Kidney epithelial cell (primary cell): ENCODE results near the gene PMEPA1. TPM values are rescaled to one million over a fixed set of nuclear protein-coding genes. Genes with fewer than 3 reads are reported as not detected.

Experiments used
- DNase-seq: peaks from one replicate; pipeline ENCODE4 v3.0.0-alpha.2; 2010; ENCODE audit warnings: low read depth
- H3K27me3 ChIP-seq: 2 replicates; pipeline ENCODE4 v1.6.0; 2011; ENCODE audit warnings: low read length; ENCODE audit not compliant: control insufficient read depth, insufficient read depth
- H3K36me3 ChIP-seq: 2 replicates; pipeline ENCODE4 v1.5.1; 2011; ENCODE audit warnings: low read length; ENCODE audit not compliant: control insufficient read depth, insufficient read depth
- H3K4me3 ChIP-seq: 2 replicates; pipeline ENCODE4 v1.5.1; 2011; ENCODE audit warnings: low read depth, mild to moderate bottlenecking, control low read depth, low read length
- total RNA-seq: library from RNA; depleted of rRNA; stranded (reverse); fragments of >200 nt; gene quantifications from 2 replicates; pipeline ENCODE4 v1.2.3, GENCODE V29; 2015
- TF ChIP-seq, protein P1 (sequence below): IDR thresholded peaks from 2 replicates; pipeline ENCODE4 v1.5.1; 2011; ENCODE audit warnings: mild to moderate bottlenecking, moderate library complexity, low read length, control low read depth, inconsistent platforms; ENCODE audit not compliant: insufficient read depth, poor library complexity, severe bottlenecking

PMEPA1 gene
- total RNA-seq, 1 donor from 2014 or later: 244 TPM

DNA sequence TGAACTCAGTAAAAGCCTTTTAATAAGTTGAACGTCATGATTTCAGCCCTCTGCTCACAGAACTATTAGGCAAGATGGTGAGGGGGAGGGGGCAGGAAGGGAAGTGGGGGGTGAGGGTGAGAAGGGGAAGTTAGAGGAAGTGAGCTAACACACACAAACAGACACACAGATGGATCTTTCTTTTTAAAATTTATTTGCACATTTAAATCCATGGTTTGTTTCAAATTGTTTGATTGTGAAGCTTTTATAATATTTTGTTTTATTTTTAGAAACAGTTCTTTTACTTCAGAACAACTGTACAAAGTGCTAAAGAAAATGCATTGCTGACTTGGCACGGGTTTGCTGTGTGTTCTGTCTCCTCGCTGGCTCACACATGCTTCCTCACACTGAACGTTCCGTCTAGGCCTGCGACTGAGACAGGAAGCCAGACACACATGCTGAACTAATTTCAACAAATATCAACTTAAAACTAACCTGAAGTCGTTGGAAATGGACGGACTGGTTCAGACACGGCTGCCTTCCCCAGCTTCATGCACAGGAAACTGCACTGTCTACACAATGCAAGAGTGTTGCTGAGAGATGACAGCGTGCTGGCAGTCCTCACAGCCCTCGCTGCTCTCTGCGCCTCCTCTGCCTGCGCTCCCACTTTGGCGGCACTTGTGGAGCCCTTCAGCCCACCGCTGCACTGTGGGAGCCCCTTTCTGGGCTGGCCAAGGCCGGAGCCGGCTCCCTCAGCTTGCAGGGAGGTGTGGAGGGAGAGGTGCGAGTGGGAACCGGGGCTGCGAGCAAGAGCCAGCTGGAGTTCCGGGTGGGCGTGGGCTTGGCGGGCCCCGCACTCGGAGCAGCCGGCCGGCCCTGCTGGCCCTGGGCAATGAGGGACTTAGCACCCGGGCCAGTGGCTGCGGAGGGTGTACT, 81.5 kb downstream of the PMEPA1 start:
- Histone ChIP-seq H3K27me3 (no peaks in the 10 kb centered on the region), H3K36me3 (no peaks in the 10 kb centered on the region), H3K4me3 (no peak overlapping the region)
- no peak for DNase-seq
- TF ChIP-seq, protein P1, sequence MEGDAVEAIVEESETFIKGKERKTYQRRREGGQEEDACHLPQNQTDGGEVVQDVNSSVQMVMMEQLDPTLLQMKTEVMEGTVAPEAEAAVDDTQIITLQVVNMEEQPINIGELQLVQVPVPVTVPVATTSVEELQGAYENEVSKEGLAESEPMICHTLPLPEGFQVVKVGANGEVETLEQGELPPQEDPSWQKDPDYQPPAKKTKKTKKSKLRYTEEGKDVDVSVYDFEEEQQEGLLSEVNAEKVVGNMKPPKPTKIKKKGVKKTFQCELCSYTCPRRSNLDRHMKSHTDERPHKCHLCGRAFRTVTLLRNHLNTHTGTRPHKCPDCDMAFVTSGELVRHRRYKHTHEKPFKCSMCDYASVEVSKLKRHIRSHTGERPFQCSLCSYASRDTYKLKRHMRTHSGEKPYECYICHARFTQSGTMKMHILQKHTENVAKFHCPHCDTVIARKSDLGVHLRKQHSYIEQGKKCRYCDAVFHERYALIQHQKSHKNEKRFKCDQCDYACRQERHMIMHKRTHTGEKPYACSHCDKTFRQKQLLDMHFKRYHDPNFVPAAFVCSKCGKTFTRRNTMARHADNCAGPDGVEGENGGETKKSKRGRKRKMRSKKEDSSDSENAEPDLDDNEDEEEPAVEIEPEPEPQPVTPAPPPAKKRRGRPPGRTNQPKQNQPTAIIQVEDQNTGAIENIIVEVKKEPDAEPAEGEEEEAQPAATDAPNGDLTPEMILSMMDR: no peak

DNA sequence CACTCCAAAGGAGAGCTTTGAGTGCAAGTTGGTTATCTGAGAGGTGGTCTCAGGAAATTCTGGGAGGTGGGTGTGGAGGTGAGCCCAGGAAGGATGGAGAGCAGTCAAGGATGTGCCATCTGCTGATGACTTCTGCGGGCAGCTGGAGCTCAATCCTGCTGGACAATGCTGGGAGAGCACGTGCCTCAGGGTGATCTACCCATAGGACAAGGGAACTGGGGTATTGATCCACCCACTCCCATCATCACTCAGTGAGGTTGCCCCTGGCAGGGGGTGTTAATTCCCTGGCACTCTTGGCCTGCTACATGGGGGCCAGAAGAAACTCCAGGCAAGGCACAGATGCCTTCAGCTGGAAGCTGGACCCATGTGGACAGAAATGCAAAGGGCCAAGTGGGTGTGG, 82.5 kb downstream of the PMEPA1 start:
- H3K4me3 ChIP-seq: no peak overlapping the region
- H3K27me3 ChIP-seq: no peaks in the 10 kb centered on the region
- no peak for DNase-seq
- TF ChIP-seq, protein P1: no peak
- H3K36me3 ChIP-seq: no peaks in the 10 kb centered on the region

DNA sequence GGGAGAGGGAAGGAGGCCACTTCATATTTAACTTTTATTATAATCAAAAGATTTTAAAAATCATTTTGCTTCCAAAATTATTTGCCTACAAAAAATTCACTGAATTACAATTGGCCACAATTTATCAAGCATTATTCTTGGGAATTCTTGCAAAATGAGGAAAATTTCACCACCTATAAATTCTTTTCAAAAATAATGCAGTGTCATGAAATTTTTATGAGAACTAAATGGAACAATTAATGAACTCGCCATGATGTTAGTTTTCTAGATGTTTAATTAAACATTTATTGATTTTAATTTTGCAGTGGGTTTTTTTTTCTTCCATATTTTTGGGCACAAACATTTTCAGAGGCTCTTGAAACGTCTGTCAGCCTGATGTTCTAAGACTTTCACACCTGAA, 83.8 kb downstream of the PMEPA1 start:
- no peak overlapping the region for H3K4me3 ChIP-seq
- H3K27me3 ChIP-seq: no peaks in the 10 kb centered on the region
- no peaks in the 10 kb centered on the region for H3K36me3 ChIP-seq
- TF ChIP-seq, protein P1: no peak
- DNase-seq: no peak

DNA sequence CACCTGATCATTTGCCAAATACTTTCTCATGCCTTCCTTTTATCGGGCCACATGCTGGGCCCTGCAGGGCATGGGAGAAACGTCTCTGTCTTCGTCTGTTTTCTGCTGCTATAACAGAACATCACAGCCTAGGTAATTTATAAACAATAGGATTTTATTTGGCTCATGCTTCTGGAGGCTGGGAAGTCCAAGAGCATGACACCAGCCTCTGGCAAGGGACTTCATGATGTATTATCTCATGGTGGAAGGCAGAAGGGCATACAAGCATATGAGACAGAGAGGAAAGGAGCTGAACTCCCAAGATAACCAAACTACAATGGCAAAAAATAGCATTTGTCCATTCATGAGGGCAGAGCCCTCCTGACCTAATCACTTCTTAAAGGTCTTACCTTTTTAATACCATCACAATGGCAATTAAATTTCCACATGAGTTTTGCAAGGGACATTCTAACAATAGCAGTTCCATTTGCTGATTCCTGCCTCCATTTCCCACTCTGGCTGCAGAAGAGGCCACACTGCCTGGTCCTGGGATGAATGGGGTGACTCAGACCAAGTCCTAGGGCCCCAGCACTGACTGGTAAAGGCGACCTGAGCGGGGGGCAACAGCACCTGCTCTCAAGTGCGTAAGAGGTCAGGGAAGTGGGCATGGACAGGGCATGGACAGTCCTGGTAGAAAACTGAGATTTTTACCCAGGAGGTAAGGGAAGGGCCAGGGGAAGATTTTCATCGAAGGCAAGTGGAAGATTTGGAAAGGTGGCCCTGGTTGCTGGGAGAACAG, 84.4 kb downstream of the PMEPA1 start:
- TF ChIP-seq, protein P1: no peak
- H3K27me3 ChIP-seq: no peaks in the 10 kb centered on the region
- H3K4me3 ChIP-seq: no peak overlapping the region

DNA sequence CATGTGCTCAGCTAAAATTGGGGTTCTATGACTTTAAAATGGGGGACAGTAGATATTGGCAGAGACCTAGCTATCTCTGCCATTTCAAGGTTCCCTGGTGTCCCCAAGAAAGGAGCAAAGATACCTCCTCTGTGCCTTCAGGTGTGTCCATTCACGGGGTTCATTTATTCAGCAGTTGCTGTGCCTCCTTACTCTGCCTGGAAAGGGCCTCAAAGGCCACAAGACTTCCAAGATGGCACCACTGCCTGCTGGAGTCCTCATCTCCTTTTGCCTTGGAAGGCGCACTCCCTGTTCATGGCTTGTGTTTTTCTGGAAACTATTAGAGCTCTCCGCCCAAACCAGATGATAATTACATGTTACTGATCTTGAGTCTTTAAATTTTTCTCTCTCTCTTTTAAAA, 85.7 kb downstream of the PMEPA1 start:
- no peak for DNase-seq
- Histone ChIP-seq H3K4me3 (no peak overlapping the region), H3K27me3 (no peaks in the 10 kb centered on the region), H3K36me3 (no peaks in the 10 kb centered on the region)
- TF ChIP-seq, protein P1: no peak

More for the DNA sequence above, 84.4 kb downstream of the PMEPA1 start:
- DNase-seq: no peak
- no peaks in the 10 kb centered on the region for H3K36me3 ChIP-seq
